ENCODE measurements around the gene TAF8.

Gene TAF8

GRCh38 chr6:42101186-42101657 lies 50.9 kb downstream of the TAF8 start:
- Histone ChIP-seq H3K27me3 (ENCODE audit: insufficient read depth, poor library complexity, severe bottlenecking) (peaks cover 12% of the 10 kb centered on the region), H3K27ac (replicated peaks) (no peak overlapping the region), H3K4me3 (replicated peaks; ENCODE audit: insufficient read depth, low read length) (no peak overlapping the region)
- DNase-seq (ENCODE audit: low read depth in 1 of 2, low spot score in 1 of 2): no peak
- TF ChIP-seq SPI1 (IDR thresholded peaks at IDR 0.05; ENCODE audit: borderline replicate concordance, low read depth): no peak
- no peak for TF ChIP-seq GABPA (IDR thresholded peaks at IDR 0.05; ENCODE audit: low read depth)
- no peak for TF ChIP-seq POLR2AphosphoS5 (IDR thresholded peaks at IDR 0.05; ENCODE audit: low read depth)
- TF ChIP-seq, protein P1, sequence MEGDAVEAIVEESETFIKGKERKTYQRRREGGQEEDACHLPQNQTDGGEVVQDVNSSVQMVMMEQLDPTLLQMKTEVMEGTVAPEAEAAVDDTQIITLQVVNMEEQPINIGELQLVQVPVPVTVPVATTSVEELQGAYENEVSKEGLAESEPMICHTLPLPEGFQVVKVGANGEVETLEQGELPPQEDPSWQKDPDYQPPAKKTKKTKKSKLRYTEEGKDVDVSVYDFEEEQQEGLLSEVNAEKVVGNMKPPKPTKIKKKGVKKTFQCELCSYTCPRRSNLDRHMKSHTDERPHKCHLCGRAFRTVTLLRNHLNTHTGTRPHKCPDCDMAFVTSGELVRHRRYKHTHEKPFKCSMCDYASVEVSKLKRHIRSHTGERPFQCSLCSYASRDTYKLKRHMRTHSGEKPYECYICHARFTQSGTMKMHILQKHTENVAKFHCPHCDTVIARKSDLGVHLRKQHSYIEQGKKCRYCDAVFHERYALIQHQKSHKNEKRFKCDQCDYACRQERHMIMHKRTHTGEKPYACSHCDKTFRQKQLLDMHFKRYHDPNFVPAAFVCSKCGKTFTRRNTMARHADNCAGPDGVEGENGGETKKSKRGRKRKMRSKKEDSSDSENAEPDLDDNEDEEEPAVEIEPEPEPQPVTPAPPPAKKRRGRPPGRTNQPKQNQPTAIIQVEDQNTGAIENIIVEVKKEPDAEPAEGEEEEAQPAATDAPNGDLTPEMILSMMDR (IDR thresholded peaks at IDR 0.05; ENCODE audit: insufficient read depth, low read length): no peak

GRCh38 chr6:42103216-42103615 lies 52.9 kb downstream of the TAF8 start:
- TF ChIP-seq GABPA (IDR thresholded peaks at IDR 0.05; ENCODE audit: low read depth) (no peak), POLR2AphosphoS5 (IDR thresholded peaks at IDR 0.05; ENCODE audit: low read depth) (no peak), SPI1 (IDR thresholded peaks at IDR 0.05; ENCODE audit: borderline replicate concordance, low read depth) (no peak)
- TF ChIP-seq, protein P2, sequence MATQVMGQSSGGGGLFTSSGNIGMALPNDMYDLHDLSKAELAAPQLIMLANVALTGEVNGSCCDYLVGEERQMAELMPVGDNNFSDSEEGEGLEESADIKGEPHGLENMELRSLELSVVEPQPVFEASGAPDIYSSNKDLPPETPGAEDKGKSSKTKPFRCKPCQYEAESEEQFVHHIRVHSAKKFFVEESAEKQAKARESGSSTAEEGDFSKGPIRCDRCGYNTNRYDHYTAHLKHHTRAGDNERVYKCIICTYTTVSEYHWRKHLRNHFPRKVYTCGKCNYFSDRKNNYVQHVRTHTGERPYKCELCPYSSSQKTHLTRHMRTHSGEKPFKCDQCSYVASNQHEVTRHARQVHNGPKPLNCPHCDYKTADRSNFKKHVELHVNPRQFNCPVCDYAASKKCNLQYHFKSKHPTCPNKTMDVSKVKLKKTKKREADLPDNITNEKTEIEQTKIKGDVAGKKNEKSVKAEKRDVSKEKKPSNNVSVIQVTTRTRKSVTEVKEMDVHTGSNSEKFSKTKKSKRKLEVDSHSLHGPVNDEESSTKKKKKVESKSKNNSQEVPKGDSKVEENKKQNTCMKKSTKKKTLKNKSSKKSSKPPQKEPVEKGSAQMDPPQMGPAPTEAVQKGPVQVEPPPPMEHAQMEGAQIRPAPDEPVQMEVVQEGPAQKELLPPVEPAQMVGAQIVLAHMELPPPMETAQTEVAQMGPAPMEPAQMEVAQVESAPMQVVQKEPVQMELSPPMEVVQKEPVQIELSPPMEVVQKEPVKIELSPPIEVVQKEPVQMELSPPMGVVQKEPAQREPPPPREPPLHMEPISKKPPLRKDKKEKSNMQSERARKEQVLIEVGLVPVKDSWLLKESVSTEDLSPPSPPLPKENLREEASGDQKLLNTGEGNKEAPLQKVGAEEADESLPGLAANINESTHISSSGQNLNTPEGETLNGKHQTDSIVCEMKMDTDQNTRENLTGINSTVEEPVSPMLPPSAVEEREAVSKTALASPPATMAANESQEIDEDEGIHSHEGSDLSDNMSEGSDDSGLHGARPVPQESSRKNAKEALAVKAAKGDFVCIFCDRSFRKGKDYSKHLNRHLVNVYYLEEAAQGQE (IDR thresholded peaks at IDR 0.05; ENCODE audit: insufficient replicate concordance, low read depth): no peak
- TF ChIP-seq, protein P1 (IDR thresholded peaks at IDR 0.05; ENCODE audit: insufficient read depth, low read length): no peak
- no peak for DNase-seq (ENCODE audit: low read depth in 1 of 2, low spot score in 1 of 2)
- Histone ChIP-seq H3K27ac (replicated peaks) (no peak overlapping the region), H3K27me3 (ENCODE audit: insufficient read depth, poor library complexity, severe bottlenecking) (peaks cover 12% of the 10 kb centered on the region), H3K4me3 (replicated peaks; ENCODE audit: insufficient read depth, low read length) (no peak overlapping the region)

GRCh38 chr6:42103753-42104094 lies 53.4 kb downstream of the TAF8 start:
- TF ChIP-seq GABPA (IDR thresholded peaks at IDR 0.05; ENCODE audit: low read depth) (no peak), POLR2AphosphoS5 (IDR thresholded peaks at IDR 0.05; ENCODE audit: low read depth) (no peak), SPI1 (IDR thresholded peaks at IDR 0.05; ENCODE audit: borderline replicate concordance, low read depth) (no peak)
- TF ChIP-seq, protein P1 (IDR thresholded peaks at IDR 0.05; ENCODE audit: insufficient read depth, low read length): no peak
- TF ChIP-seq, protein P2 (IDR thresholded peaks at IDR 0.05; ENCODE audit: insufficient replicate concordance, low read depth): no peak
- no peak for DNase-seq (ENCODE audit: low read depth in 1 of 2, low spot score in 1 of 2)
- H3K4me3 ChIP-seq (replicated peaks; ENCODE audit: insufficient read depth, low read length): no peak overlapping the region
- no peak overlapping the region for H3K27ac ChIP-seq (replicated peaks)
- peaks cover 12% of the 10 kb centered on the region for H3K27me3 ChIP-seq (ENCODE audit: insufficient read depth, poor library complexity, severe bottlenecking)
